NOMO-1 treated with DMSO at 0.1 percent for 48 hours (cell line): ENCODE results near the gene HELZ2.

Experiments
- DNase-seq: peaks from one replicate; lab custom pipeline; 2025; ENCODE audit not compliant: unreplicated experiment; lab: John Stamatoyannopoulos, UW

Gene HELZ2

GRCh38 chr20:63539441-63540370 is 34.3 kb downstream of the HELZ2 start:
- DNase-seq = no peak

GRCh38 chr20:63539092-63539430 is 35.0 kb downstream of the HELZ2 start:
- DNase-seq = no peak

DNA sequence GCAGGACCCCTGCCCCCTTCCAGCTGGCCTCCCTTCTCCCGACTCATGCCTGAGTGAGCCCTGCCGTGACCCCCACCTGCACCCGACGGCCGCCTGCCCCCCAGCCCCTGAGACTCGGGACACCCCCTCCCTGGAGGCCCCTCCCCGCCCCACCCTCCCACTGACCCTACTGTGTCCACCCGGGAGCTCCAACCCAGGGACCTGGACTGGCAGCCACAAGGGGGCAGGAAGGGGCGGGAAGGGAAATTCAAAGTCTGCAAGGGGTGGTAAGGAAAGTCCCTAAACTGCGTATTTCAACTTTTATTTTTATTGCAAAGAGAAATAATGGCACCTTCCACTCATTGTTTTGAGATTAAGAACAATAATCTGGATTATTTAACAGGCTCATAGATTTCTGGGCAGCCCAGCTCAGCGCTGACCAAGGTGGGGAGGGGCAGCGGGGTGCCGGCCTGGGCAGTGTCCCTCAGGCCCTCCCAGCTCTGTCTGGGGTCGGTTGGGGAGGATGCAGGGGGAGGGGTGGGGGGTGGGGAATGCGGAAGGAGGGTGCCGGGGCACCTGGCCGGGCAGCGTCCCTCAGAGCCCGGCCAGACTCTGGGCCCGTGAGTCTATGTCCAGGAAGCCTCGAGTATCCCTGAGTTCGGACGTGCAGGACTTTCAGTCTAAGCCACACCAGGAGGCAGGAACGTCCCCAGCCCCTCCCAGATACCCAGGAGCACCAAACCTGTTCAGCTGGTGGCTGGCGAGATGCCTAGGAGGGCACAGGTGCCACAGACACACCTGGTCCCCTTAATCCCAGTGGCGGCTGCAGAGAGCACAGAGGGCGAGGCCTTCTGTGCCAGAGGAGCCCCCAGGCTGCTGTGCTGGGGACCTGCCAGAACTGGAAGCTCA is 35.6 kb downstream of the HELZ2 start:
- no peak for DNase-seq

- peak; percentile 98 for DNase-seq
These were observed 36.4 kb downstream of the HELZ2 start for GRCh38 chr20:63537525-63538203.

DNA sequence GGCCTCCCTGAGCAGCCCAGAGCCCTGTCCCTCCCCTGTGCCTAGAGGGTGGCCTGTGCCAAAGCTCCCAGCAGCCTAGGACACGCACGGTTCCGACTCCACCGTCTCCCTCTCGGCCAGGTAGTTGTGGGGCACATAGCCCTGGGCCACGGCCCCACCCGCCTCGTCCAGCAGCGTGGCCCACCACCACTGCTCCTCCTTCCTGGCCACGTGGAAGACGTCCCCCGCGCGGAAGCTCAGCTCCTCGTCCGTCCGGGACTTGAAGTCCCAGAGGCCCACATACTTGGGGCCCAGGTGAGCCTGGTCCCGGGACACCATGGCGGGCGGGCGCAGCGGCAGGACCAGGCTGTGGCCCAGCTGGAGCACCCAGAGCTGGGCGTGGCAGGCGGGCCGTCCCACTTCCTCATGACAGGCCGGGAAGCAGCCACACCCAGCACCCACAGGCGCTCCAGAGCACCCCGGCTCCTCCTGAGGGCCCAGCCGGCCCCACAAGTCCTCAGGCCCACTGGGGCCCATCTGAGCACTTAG is 37.0 kb downstream of the HELZ2 start, which contains the start of gene PTK6:
PTK6 (minus strand) TSS at position 380 of the 528 bp plus-strand sequence; CDS start at position 318, 62 bp downstream.
- DNase-seq = peak; percentile 37

DNA sequence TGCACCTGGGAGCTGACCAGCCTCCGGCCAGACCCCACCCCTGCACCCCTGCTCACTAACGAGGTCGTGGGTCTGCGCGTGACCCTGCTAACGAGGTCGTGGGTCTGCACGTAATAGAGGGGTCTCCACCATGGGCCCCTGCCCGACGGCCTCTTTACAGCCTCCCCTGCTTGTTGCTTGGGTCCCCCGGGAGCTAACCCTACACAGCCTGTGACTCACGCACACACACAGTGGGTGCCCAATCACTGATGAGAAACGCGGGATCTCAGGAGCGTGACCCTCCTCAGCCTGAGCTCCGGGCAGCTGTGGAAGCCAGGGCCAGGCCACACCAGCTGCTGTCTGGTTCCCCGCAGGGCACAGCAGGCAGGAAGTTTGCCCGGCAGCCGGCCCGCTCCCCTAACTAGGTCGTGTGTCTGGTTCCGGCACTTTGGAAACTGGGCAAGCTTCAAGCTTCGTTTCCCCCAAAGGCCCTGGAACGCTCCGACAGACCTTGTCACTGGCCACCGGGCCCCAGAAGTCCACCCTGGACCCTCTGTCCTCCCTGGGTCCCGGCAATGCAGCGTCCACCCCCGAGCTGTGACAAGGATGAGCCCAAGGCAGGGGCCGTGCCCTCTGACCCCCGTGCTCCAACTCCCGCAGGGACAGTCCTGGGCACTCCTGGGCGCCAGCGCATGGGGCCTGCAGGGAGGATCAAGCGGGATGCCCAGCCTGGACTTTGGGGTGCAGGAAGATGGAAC is 37.6 kb downstream of the HELZ2 start:
- no peak for DNase-seq

DNA sequence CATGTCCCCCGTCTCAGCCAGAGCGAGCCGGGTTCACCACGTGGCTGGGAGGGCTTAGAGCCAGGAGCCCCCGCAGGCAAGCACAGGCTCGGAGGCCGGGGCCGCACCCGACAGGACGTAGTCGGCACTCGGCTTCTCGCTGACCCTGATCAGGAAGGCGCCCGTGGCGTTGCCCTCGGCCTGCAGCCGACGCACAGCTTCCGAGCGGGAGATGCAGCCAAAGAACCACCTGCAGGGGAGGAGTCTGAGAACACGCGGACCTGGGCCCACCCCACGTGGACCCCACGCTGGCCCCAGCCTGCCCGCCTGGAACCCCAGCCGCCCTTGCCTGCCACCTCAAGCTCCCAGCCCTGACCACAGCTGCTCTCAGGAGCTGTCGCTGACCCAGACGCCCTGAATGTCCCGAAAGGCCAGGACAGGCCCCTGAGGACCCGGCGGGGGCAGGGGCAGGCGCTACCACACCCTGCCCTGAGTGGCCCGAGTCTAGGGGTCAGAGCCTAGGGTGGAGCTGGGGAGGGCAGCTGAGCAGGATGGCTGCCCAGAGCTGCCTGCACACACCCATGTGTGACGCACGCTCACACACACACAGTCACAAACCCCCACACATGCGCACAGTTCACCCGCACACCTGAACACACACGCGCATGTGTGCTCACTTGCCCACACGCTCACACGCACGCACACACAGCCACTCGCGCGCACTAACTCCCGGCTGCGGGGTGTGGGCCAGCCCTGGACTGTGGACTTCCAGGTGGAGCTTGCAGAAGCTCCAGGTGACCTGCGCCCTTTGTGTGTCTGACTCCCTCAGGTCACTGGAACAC is 39.0 kb downstream of the HELZ2 start:
- DNase-seq = no peak

GRCh38 chr20:63534427-63534830 is 39.6 kb downstream of the HELZ2 start:
- no peak for DNase-seq

GRCh38 chr20:63533871-63534393 is 40.1 kb downstream of the HELZ2 start:
- no peak for DNase-seq

DNA sequence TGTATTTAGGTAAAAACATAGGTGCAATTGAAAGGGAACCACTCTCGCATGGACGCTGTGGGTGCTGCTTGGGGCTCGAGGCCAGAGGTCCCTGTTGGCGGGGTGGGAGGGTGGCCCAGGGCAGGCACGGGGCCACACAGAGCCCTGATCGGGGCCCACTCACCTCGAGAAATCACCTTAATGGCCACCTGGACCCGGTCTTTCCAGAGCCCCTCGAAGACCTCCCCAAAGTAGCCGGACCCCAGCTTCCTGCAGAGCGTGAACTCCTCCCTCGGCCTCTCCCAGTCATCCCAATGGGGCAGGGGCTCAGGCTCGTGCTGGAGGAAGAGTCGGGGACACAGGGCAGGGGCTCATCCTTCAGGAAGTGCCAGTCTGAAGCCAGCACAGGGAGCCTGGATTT is 40.7 kb downstream of the HELZ2 start:
- no peak for DNase-seq

- no peak for DNase-seq
These were observed 41.5 kb downstream of the HELZ2 start for GRCh38 chr20:63532449-63532971.

DNA sequence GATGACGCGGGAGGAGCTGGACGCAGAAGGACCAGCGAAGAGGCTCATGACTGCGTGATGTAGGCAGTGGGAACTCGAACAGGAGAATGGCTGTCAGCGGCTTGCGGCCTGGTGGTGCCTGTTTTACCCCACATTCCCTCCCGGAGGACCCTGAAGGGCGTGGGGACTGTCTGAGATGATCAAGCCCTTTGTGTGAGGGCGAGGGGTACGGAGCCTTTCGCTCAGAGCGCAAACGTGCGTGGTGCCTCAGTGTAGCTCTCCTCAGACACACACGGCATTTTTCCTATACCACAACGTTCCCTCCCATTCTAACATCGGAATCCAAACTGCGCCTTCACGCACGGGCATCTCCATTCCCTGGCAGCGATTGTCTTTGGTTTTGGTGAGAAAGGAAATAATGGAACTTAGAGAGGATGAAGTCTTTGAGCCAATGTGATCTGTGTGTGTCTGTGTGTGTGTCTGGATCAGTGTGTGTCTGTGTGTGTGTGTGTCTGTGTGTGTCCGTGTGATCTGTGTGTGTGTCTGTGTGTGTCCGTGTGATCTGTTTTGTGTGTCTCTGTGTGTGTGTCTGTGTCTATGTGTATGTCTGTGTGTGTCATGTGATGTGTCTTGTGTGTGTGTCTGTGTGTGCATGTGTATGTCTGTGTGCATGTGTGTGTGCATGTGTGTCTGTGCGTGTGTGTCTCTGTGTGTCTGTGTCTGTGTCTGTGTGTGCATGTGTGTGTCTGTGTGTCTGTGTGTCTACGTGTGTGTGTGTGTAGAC is 42.2 kb downstream of the HELZ2 start:
- DNase-seq = no peak

GRCh38 chr20:63530788-63531160 is 43.3 kb downstream of the HELZ2 start:
- DNase-seq = no peak

DNA sequence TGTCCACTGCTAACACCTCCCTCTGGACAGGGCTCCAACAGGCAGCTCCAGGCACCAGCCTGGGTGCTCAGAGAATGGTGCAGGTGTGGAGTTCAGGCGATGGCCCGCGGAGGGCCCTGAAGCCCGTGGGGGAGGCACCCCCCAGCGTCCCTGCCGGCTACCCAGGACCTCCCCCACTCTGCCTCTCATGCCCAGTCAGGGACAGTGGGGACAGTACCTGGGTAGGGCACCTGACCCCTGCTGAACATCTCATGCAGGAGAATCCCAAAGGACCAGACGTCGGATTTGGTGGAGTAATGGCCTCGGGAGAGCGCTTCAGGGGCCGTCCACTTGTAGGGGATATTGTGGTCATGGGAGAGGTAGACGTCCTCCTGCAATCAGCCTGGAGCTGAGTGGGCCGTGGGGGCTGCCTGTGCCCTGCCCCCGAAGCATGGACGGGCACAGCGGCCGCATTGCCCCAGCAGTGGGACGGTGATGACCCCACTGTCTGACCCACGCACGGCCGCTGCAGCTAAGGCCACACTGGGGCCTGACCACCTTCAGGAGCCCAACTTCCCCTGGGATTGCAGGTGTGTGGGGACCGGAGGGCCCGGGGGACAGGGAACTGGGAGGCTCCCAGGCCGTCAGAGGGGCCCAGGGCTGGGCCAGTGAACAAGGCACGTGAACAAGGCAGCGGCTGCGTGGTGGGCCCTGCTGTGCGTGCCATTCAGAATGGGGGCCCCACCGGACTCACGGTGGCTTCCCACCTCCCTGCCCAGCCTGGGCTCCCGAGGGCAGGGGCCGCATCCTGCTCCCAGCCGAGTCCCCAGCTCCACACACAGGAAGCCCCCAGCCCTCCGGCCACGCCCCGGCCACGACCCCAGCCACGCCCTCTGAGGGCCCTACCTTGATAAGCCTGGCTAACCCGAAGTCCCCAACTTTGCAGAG is 43.9 kb downstream of the HELZ2 start:
- no peak for DNase-seq

DNA sequence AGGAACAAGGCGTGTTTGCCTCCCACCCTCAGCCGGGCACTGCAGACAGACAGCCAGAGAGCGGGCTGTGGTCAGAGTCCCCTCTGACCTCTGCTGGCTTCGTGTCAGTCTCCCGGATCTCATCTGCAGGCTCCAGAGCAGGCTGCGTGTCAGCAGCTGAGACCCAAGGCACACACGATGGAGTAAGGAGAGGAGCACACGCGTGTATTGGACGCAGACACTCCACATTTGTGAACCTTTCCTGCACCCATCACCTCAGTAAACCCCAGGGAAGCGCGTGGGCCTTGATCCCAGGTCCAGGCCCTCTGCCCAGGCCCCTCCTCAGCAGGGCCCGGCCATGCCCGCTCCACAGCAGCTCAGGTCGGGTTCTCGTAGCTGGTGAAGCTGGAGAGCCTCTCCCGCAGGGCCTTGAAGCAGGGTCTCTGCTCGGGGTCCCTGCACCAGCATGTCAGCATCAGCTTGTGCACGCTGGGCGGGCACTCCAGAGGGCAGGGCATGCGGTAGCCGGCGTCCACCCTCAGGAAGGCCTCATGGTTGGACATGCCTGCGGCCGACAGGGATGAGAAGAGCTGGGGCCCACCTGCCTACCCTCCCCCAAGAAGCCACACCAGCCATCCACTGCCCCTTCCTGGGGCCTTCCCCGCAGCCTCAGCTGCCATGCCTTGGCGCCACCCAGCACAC is 44.7 kb downstream of the HELZ2 start:
- DNase-seq = no peak

GRCh38 chr20:63527184-63527583 is 46.9 kb downstream of the HELZ2 start:
- no peak for DNase-seq

GRCh38 chr20:63525971-63526370 is 48.1 kb downstream of the HELZ2 start:
- DNase-seq = peak; percentile 61
